IPS-18c (cell line): ENCODE measurements around the gene TMEM191C.
"Not testable (repeated sequence)": the region's sequence is repeated elsewhere in the genome, so short reads cannot be mapped to it uniquely, and the experiment has no call there.

ENCODE experiments used
- H3K4me3 ChIP-seq: 2 replicates; pipeline ENCODE4 v1.7.0; 2013; ENCODE audit warnings: low read depth, mild to moderate bottlenecking, low read length, moderate library complexity; ENCODE audit not compliant: insufficient read depth
- H3K9me3 ChIP-seq: one replicate; pipeline ENCODE4 v1.6.1; 2013; ENCODE audit warnings: mild to moderate bottlenecking, low read length, moderate library complexity; ENCODE audit not compliant: control insufficient read depth, insufficient read depth

Gene TMEM191C

GRCh38 chr22:21444701-21445436 lies 22.3 kb upstream of the TMEM191C start:
- H3K4me3 ChIP-seq, result no peak overlapping the region
- no peaks in the 10 kb centered on the region for H3K9me3 ChIP-seq

GRCh38 chr22:21445437-21446127 lies 21.6 kb upstream of the TMEM191C start:
- H3K4me3 ChIP-seq, result no peak overlapping the region

GRCh38 chr22:21446128-21446826 lies 20.9 kb upstream of the TMEM191C start:
- Histone ChIP-seq H3K4me3 (no peak overlapping the region), H3K9me3 (no peaks in the 10 kb centered on the region)

More at GRCh38 chr22:21445437-21446127, 21.6 kb upstream of the TMEM191C start:
- H3K9me3 ChIP-seq, result no peaks in the 10 kb centered on the region

- Histone ChIP-seq H3K9me3 (no peaks in the 10 kb centered on the region), H3K4me3 (no peak overlapping the region)
These were observed 20.1 kb upstream of the TMEM191C start for GRCh38 chr22:21446827-21447690.

- Histone ChIP-seq H3K9me3 (no peaks in the 10 kb centered on the region), H3K4me3 (no peak overlapping the region)
These were observed 19.3 kb upstream of the TMEM191C start for GRCh38 chr22:21447694-21448402.

GRCh38 chr22:21448627-21449416 lies 18.4 kb upstream of the TMEM191C start:
- no peaks in the 10 kb centered on the region for H3K9me3 ChIP-seq
- H3K4me3 ChIP-seq, result no peak overlapping the region

- Histone ChIP-seq H3K4me3 (no peak overlapping the region), H3K9me3 (no peaks in the 10 kb centered on the region)
These were observed 17.5 kb upstream of the TMEM191C start for GRCh38 chr22:21449531-21450319.

GRCh38 chr22:21450320-21450831 lies 16.8 kb upstream of the TMEM191C start:
- no peaks in the 10 kb centered on the region for H3K9me3 ChIP-seq
- H3K4me3 ChIP-seq, result no peak overlapping the region

GRCh38 chr22:21450858-21451353 lies 16.3 kb upstream of the TMEM191C start:
- no peaks in the 10 kb centered on the region for H3K9me3 ChIP-seq

GRCh38 chr22:21451545-21452520 lies 15.4 kb upstream of the TMEM191C start:
- Histone ChIP-seq H3K9me3 (no peaks in the 10 kb centered on the region), H3K4me3 (no peak overlapping the region)

More at GRCh38 chr22:21450858-21451353, 16.3 kb upstream of the TMEM191C start:
- no peak overlapping the region for H3K4me3 ChIP-seq

GRCh38 chr22:21452666-21453065 lies 14.5 kb upstream of the TMEM191C start:
- H3K9me3 ChIP-seq, result not testable (repeated sequence)

GRCh38 chr22:21454998-21455333 lies 12.2 kb upstream of the TMEM191C start:
- not testable (repeated sequence) for H3K4me3 ChIP-seq, H3K9me3 ChIP-seq

More at GRCh38 chr22:21452666-21453065, 14.5 kb upstream of the TMEM191C start:
- not testable (repeated sequence) for H3K4me3 ChIP-seq

- Histone ChIP-seq H3K4me3 (no peak overlapping the region; the same call in 1 of the 2 replicates), H3K9me3 (no peaks in the 10 kb centered on the region)
These were observed 11.7 kb upstream of the TMEM191C start for GRCh38 chr22:21455334-21456089.
